ENCODE data around the gene IGF2BP1. TPM values are rescaled to one million over a fixed set of nuclear protein-coding genes. Genes with fewer than 3 reads are reported as not detected.
"Not testable (repeated sequence)": the region's sequence is repeated elsewhere in the genome, so short reads cannot be mapped to it uniquely, and the experiment has no call there.

The IGF2BP1 gene
- total RNA-seq, 1 experiment from 2014 or later, result 434 TPM

DNA sequence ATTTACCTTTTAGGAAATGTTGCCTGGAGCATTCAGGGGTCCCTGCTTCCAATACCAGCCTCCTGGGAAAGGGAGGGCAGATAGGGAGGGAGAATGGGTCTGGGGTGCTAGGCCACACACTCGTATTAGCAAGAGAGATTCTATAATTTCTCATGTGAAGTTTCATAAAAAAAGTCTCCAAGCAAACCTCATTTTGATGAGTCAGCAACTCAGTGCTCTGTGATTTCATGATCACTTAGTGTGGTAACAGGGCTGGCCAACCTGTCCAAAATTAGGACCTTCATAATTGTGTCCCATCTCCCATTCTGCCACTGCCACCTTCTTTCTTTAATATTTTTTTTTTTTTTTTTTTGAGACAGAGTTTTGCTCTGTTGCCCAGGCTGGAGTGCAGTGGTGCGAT, 41.4 kb downstream of the IGF2BP1 start:
- DNase-seq, result no peak
- no peak overlapping the region for H3K23ac ChIP-seq (ENCODE audit: insufficient read length, low read depth, low read length)
- Mint-ChIP-seq H3K27ac (no peak overlapping the region), H3K4me3 (no peak overlapping the region), H3K4me1 (peaks cover 8 to 15% of the 10 kb centered on the region in 2 experiments), H3K36me3 (ENCODE audit: insufficient read depth in 1 of 3, low read depth in 3 of 3) (peaks cover 50 to 86% (median 85%) of the 10 kb centered on the region in 3 experiments), H3K9me3 (no peaks in the 10 kb centered on the region; a peak in 1 of 5 replicates), H3K27me3 (ENCODE audit: low read depth) (no peaks in the 10 kb centered on the region; the same call in 1 of the 2 replicates)
- H3K4me1 ChIP-seq (ENCODE audit: insufficient read depth, low read length), result no peaks in the 10 kb centered on the region
- no peak overlapping the region for H3K4ac ChIP-seq (ENCODE audit: low read depth, low read length)
- TF ChIP-seq, protein P1, sequence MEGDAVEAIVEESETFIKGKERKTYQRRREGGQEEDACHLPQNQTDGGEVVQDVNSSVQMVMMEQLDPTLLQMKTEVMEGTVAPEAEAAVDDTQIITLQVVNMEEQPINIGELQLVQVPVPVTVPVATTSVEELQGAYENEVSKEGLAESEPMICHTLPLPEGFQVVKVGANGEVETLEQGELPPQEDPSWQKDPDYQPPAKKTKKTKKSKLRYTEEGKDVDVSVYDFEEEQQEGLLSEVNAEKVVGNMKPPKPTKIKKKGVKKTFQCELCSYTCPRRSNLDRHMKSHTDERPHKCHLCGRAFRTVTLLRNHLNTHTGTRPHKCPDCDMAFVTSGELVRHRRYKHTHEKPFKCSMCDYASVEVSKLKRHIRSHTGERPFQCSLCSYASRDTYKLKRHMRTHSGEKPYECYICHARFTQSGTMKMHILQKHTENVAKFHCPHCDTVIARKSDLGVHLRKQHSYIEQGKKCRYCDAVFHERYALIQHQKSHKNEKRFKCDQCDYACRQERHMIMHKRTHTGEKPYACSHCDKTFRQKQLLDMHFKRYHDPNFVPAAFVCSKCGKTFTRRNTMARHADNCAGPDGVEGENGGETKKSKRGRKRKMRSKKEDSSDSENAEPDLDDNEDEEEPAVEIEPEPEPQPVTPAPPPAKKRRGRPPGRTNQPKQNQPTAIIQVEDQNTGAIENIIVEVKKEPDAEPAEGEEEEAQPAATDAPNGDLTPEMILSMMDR (conservative IDR thresholded peaks at IDR 0.05), result no peak
- no peak overlapping the region for H2BK120ac ChIP-seq (ENCODE audit: low read depth, low read length, poor library complexity, severe bottlenecking)
- no peak overlapping the region for H3K14ac ChIP-seq (ENCODE audit: insufficient read depth, low read length)
- no peak overlapping the region for H3K27ac ChIP-seq (ENCODE audit: insufficient read length, low read depth, low read length)
- H3K4me2 ChIP-seq (ENCODE audit: insufficient read depth, insufficient read length, low read length), result no peak overlapping the region
- no CpG with 5 or more reads among the region's 2 CpGs for WGBS (ENCODE audit: extremely low coverage, insufficient read length, low lambda C conversion rate)
- no peaks in the 10 kb centered on the region for H3K79me2 ChIP-seq (ENCODE audit: insufficient read depth, low read length)
- H3K56ac ChIP-seq (ENCODE audit: insufficient read length, low read depth, low read length), result no peak overlapping the region
- H3K27me3 ChIP-seq (ENCODE audit: insufficient read depth, low read length), result no peaks in the 10 kb centered on the region
- no peak overlapping the region for H2BK15ac ChIP-seq (ENCODE audit: low read depth, low read length)
- H2BK5ac ChIP-seq (ENCODE audit: insufficient read length, low read length), result no peak overlapping the region
- no peak overlapping the region for H3K18ac ChIP-seq (ENCODE audit: insufficient read length, low read depth, low read length)
- H2AFZ ChIP-seq (ENCODE audit: low read length), result no peak overlapping the region
- H3K9me3 ChIP-seq (ENCODE audit: control insufficient read depth, low read depth, low read length), result no peaks in the 10 kb centered on the region
- no peak overlapping the region for H2BK12ac ChIP-seq (ENCODE audit: insufficient read length, low read depth, low read length)
- no peak overlapping the region for H2AK5ac ChIP-seq (ENCODE audit: insufficient read length, low read length)
- no peak overlapping the region for H3K9ac ChIP-seq (ENCODE audit: extremely low read depth, insufficient read length, low read length)
- H3K79me1 ChIP-seq (ENCODE audit: insufficient read depth, low read depth, low read length, poor library complexity, severe bottlenecking), result no peaks in the 10 kb centered on the region
- H4K20me1 ChIP-seq (ENCODE audit: control insufficient read depth, insufficient read depth, insufficient read length), result no peaks in the 10 kb centered on the region
- H4K8ac ChIP-seq (replicated peaks; ENCODE audit: insufficient read length, low read depth, low read length), result no peak overlapping the region
- H3T11ph ChIP-seq (ENCODE audit: low read length), result no peak overlapping the region
- H2BK20ac ChIP-seq (ENCODE audit: low read depth, low read length, poor library complexity, severe bottlenecking), result no peak overlapping the region
- no peak overlapping the region for H4K5ac ChIP-seq (ENCODE audit: insufficient read length, low read depth, low read length)
- H3K23me2 ChIP-seq (ENCODE audit: insufficient read length, low read depth, low read length, poor library complexity, severe bottlenecking), result no peaks in the 10 kb centered on the region
- H4K91ac ChIP-seq (ENCODE audit: insufficient read length, low read depth, low read length), result no peak overlapping the region

DNA sequence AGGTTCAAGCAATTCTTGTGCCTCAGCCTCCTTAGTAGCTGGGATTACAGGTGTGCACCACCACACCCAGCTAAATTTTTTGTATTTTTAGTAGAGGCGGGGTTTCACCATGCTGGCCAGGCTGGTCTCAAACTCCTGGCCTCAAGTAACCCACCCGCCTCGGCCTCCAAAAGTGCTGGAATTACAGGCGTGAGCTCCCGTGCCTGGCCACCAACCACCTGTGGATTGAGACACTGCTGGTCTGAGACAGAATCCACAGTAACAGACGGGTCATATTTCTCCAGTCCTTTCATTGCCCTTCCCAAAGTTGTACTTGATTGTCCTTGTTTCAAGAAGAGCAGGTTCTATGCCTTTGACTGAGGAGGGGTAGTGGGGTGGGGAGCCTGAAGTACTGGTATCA, 42.3 kb downstream of the IGF2BP1 start:
- peaks cover 55 to 88% (median 87%) of the 10 kb centered on the region in 3 experiments for H3K36me3 Mint-ChIP-seq (ENCODE audit: insufficient read depth in 1 of 3, low read depth in 3 of 3)
- no CpG with 5 or more reads among the region's 6 CpGs for WGBS (ENCODE audit: extremely low coverage, insufficient read length, low lambda C conversion rate)
- not testable (repeated sequence) for H4K91ac ChIP-seq (ENCODE audit: insufficient read length, low read depth, low read length)

More for the DNA sequence above, 42.3 kb downstream of the IGF2BP1 start:
- not testable (repeated sequence) for H3K9me3 Mint-ChIP-seq; DNase-seq; H2BK12ac ChIP-seq (ENCODE audit: insufficient read length, low read depth, low read length); H3K23ac ChIP-seq (ENCODE audit: insufficient read length, low read depth, low read length); H3K56ac ChIP-seq (ENCODE audit: insufficient read length, low read depth, low read length); H3K9me3 ChIP-seq (ENCODE audit: control insufficient read depth, low read depth, low read length); H3K4me1 ChIP-seq (ENCODE audit: insufficient read depth, low read length); H3K23me2 ChIP-seq (ENCODE audit: insufficient read length, low read depth, low read length, poor library complexity, severe bottlenecking); H3K79me1 ChIP-seq (ENCODE audit: insufficient read depth, low read depth, low read length, poor library complexity, severe bottlenecking); H3K9ac ChIP-seq (ENCODE audit: extremely low read depth, insufficient read length, low read length); H3K14ac ChIP-seq (ENCODE audit: insufficient read depth, low read length); H3K18ac ChIP-seq (ENCODE audit: insufficient read length, low read depth, low read length); H3T11ph ChIP-seq (ENCODE audit: low read length); H2BK5ac ChIP-seq (ENCODE audit: insufficient read length, low read length); H3K27me3 ChIP-seq (ENCODE audit: insufficient read depth, low read length); H3K27me3 Mint-ChIP-seq (ENCODE audit: low read depth); H4K5ac ChIP-seq (ENCODE audit: insufficient read length, low read depth, low read length); H2BK120ac ChIP-seq (ENCODE audit: low read depth, low read length, poor library complexity, severe bottlenecking); H3K27ac ChIP-seq (ENCODE audit: insufficient read length, low read depth, low read length); H3K4ac ChIP-seq (ENCODE audit: low read depth, low read length); H4K8ac ChIP-seq (replicated peaks; ENCODE audit: insufficient read length, low read depth, low read length); H2AK5ac ChIP-seq (ENCODE audit: insufficient read length, low read length); H2BK15ac ChIP-seq (ENCODE audit: low read depth, low read length); H3K4me3 Mint-ChIP-seq; H2BK20ac ChIP-seq (ENCODE audit: low read depth, low read length, poor library complexity, severe bottlenecking); H3K4me2 ChIP-seq (ENCODE audit: insufficient read depth, insufficient read length, low read length); H4K20me1 ChIP-seq (ENCODE audit: control insufficient read depth, insufficient read depth, insufficient read length); H3K79me2 ChIP-seq (ENCODE audit: insufficient read depth, low read length); H2AFZ ChIP-seq (ENCODE audit: low read length)
- 0 out of 7 replicates have a peak overlapping the region, but pooled peaks of 1 of the 3 experiments have one; percentile 40 for H3K27ac Mint-ChIP-seq
- peaks cover 8 to 11% of the 10 kb centered on the region in 2 experiments for H3K4me1 Mint-ChIP-seq

Measured in H9 (cell line).